OCI-LY7 (cell line): ENCODE data around the gene TMEM184B. TPM values are rescaled to one million over a fixed set of nuclear protein-coding genes. Genes with fewer than 3 reads are reported as not detected.

Source experiments
- BruUV-seq: library from RNA; stranded (reverse); fragments of 400-500 nt; replicated peaks from 2 replicates; lab custom pipeline; 2021; lab: Mats Ljungman, UMichigan
- CTCF ChIA-PET: fragments of 300-600 bp; sonication (Branson Sonifier 250); formaldehyde crosslinking; loops from one replicate; lab custom pipeline; 2022; ENCODE audit warnings: antibody characterized with exemption; ENCODE audit not compliant: unreplicated experiment; lab: Charles Lee
- POLR2A ChIA-PET: fragments of 300-600 bp; sonication (Branson Sonifier 250); formaldehyde crosslinking; loops from one replicate; lab custom pipeline; 2022; ENCODE audit warnings: antibody characterized with exemption; lab: Charles Lee
- DNase-seq: peaks from one replicate; pipeline ENCODE4 v3.0.0-alpha.2; 2015; ENCODE audit warnings: low spot score
- H2AFZ ChIP-seq: fragments of 200-600 bp; sonication (generic), shearing (Covaris generic); 2 replicates; pipeline ENCODE4 v1.6.1; 2014; ENCODE audit warnings: mild to moderate bottlenecking, antibody characterized with exemption, low read length, moderate library complexity
- H3K27ac ChIP-seq: fragments of 200-600 bp; sonication (generic); 2 replicates; pipeline ENCODE4 v1.5.1; 2014; ENCODE audit warnings: mixed run types, low read depth, mild to moderate bottlenecking, moderate library complexity, low read length, inconsistent platforms; ENCODE audit not compliant: poor library complexity, severe bottlenecking
- H3K36me3 ChIP-seq: fragments of 200-600 bp; sonication (generic); 2 replicates; pipeline ENCODE4 v1.6.1; 2014; ENCODE audit warnings: mild to moderate bottlenecking, antibody characterized with exemption, low read length, moderate library complexity, mixed read lengths; ENCODE audit not compliant: insufficient read depth
- H3K4me1 ChIP-seq: fragments of 200-600 bp; sonication (generic); 2 replicates; pipeline ENCODE4 v1.5.1; 2014; ENCODE audit warnings: mild to moderate bottlenecking, low read length; ENCODE audit not compliant: insufficient read depth, poor library complexity, severe bottlenecking
- H3K4me2 ChIP-seq: fragments of 200-600 bp; sonication (generic); 2 replicates; pipeline ENCODE4 v1.6.1; 2014; ENCODE audit warnings: mild to moderate bottlenecking, low read length
- H3K4me3 ChIP-seq: fragments of 200-600 bp; sonication (generic); 2 replicates; pipeline ENCODE4 v1.5.1; 2014; ENCODE audit warnings: mild to moderate bottlenecking, low read depth, low read length; ENCODE audit not compliant: poor library complexity, severe bottlenecking
- H3K79me2 ChIP-seq: fragments of 200-600 bp; sonication (generic); 2 replicates; pipeline ENCODE4 v1.6.1; 2016; ENCODE audit warnings: low read depth, mild to moderate bottlenecking, low read length, moderate library complexity, mixed read lengths; ENCODE audit not compliant: insufficient read depth
- H3K9me2 ChIP-seq: fragments of 200-600 bp; sonication (generic); 2 replicates; pipeline ENCODE4 v1.6.1; 2016; ENCODE audit warnings: mild to moderate bottlenecking, low read length, mixed read lengths; ENCODE audit not compliant: insufficient read depth
- H3K9me3 ChIP-seq: fragments of 200-600 bp; sonication (generic); 2 replicates; pipeline ENCODE4 v1.6.1; 2014; ENCODE audit warnings: mild to moderate bottlenecking, mixed run types, low read length, mixed read lengths
- H4K20me1 ChIP-seq: fragments of 200-600 bp; sonication (generic); 2 replicates; pipeline ENCODE4 v1.6.1; 2014; ENCODE audit warnings: mild to moderate bottlenecking, antibody characterized with exemption, low read length, moderate library complexity, mixed read lengths; ENCODE audit not compliant: insufficient read depth
- EZH2phosphoT487 ChIP-seq: fragments of 200-600 bp; sonication (generic); IDR thresholded peaks from 2 replicates; pipeline ENCODE4 v1.6.1; 2018; ENCODE audit warnings: low read depth, borderline replicate concordance, mild to moderate bottlenecking, mixed run types, antibody characterized with exemption, low read length, moderate library complexity, mixed read lengths
- intact Hi-C: fragments of 100-400 bp; cut with micrococcal nuclease; formaldehyde crosslinking; loops from one replicate; pipeline ENCODE4 v1.10.0; 2022; ENCODE audit not compliant: unreplicated experiment
- total RNA-seq, 2 experiments: library from RNA; depleted of rRNA in 1 of 2; stranded (reverse); fragments of >200 nt in 1 of 2; shearing (Covaris generic) in 1 of 2; gene quantifications; 2 replicates each; pipeline ENCODE4 v1.2.3, GENCODE V29; 2014 to 2022
- TF ChIP-seq, protein P1 (sequence below): fragments of 200-600 bp; sonication (generic); conservative IDR thresholded peaks from 2 replicates; pipeline ENCODE4 v1.5.1; 2014; ENCODE audit warnings: mild to moderate bottlenecking, antibody characterized with exemption, low read length, moderate library complexity, mixed read lengths

TMEM184B gene
- total RNA-seq, 2 experiments from 2014 or later: 19.1 to 50.2 TPM

DNA sequence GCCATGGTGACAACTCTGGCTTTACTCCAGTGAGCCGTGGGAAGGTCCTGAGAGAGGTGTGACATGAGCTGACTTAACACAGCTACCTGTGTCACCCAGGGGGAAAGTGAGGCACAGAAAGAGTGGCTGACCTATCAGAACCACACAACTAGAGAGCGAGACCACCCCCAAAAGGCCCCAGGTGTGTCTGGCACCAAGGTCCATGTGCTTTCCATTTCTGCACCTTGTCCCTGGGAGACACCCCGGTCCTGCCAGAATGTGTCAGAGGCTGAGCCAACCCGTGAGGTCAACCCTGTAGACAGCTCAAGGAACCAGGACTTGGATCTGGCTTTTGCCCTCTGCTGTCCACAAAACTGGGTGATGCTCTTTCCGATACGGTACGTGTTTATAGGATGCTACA is 61.3 kb downstream of the TMEM184B start:
- no peaks in the 10 kb centered on the region for H4K20me1 ChIP-seq
- intact Hi-C loops: no loop called here
- H2AFZ ChIP-seq: no peak overlapping the region
- no peak overlapping the region for H3K27ac ChIP-seq
- no peaks in the 10 kb centered on the region for H3K36me3 ChIP-seq
- no peaks in the 10 kb centered on the region for H3K79me2 ChIP-seq
- no peak overlapping the region for H3K4me3 ChIP-seq
- H3K9me2 ChIP-seq: no peaks in the 10 kb centered on the region
- H3K9me3 ChIP-seq: no peaks in the 10 kb centered on the region
- no peak for TF ChIP-seq EZH2phosphoT487
- TF ChIP-seq, protein P1, sequence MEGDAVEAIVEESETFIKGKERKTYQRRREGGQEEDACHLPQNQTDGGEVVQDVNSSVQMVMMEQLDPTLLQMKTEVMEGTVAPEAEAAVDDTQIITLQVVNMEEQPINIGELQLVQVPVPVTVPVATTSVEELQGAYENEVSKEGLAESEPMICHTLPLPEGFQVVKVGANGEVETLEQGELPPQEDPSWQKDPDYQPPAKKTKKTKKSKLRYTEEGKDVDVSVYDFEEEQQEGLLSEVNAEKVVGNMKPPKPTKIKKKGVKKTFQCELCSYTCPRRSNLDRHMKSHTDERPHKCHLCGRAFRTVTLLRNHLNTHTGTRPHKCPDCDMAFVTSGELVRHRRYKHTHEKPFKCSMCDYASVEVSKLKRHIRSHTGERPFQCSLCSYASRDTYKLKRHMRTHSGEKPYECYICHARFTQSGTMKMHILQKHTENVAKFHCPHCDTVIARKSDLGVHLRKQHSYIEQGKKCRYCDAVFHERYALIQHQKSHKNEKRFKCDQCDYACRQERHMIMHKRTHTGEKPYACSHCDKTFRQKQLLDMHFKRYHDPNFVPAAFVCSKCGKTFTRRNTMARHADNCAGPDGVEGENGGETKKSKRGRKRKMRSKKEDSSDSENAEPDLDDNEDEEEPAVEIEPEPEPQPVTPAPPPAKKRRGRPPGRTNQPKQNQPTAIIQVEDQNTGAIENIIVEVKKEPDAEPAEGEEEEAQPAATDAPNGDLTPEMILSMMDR: no peak
- ChIA-PET CTCF (no interaction called here), POLR2A (interaction anchor here (1.2 kb wide), 1 partner anchor 31 kb away, joined by 3 read pairs; no protein-coding TSS in a partner anchor)
- BruUV-seq: no TSS peak
- no peak for DNase-seq
- no peak overlapping the region for H3K4me2 ChIP-seq
- peaks cover 22% of the 10 kb centered on the region for H3K4me1 ChIP-seq

DNA sequence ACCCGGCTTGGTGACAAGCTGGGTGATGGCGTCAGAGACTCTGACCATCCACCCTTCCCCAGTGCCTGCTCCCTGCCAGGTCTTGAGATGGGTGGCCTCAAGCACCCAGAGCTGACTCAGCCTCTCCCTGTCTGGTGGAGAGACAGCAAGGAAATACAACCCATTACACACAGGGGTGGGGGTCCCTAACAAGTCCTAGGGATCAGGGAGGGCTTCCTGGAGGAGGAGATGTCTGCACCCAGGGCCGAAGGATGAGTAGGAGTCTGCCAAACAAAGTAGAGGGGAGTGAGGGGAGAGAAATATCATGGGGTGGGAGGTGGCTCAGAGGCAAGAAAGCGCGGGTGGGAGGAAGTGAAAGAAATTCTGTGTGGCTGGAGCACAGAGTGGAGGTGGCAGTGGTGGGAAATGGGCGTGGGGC is 64.2 kb downstream of the TMEM184B start:
- H3K4me1 ChIP-seq: peaks cover 26% of the 10 kb centered on the region
- intact Hi-C loops: no loop called here
- no peaks in the 10 kb centered on the region for H3K79me2 ChIP-seq
- H2AFZ ChIP-seq: no peak overlapping the region
- H3K27ac ChIP-seq: no peak overlapping the region
- no TSS peak for BruUV-seq
- H3K36me3 ChIP-seq: no peaks in the 10 kb centered on the region
- H3K9me2 ChIP-seq: no peaks in the 10 kb centered on the region
- H4K20me1 ChIP-seq: no peaks in the 10 kb centered on the region
- DNase-seq: no peak
- H3K4me3 ChIP-seq: no peak overlapping the region
- POLR2A ChIA-PET: interaction anchor here (1.1 kb wide), 1 partner anchor 49 kb away, joined by 3 read pairs; no protein-coding TSS in a partner anchor
- H3K4me2 ChIP-seq: no peak overlapping the region
- TF ChIP-seq EZH2phosphoT487: no peak
- CTCF ChIA-PET: no interaction called here
- H3K9me3 ChIP-seq: no peaks in the 10 kb centered on the region

DNA sequence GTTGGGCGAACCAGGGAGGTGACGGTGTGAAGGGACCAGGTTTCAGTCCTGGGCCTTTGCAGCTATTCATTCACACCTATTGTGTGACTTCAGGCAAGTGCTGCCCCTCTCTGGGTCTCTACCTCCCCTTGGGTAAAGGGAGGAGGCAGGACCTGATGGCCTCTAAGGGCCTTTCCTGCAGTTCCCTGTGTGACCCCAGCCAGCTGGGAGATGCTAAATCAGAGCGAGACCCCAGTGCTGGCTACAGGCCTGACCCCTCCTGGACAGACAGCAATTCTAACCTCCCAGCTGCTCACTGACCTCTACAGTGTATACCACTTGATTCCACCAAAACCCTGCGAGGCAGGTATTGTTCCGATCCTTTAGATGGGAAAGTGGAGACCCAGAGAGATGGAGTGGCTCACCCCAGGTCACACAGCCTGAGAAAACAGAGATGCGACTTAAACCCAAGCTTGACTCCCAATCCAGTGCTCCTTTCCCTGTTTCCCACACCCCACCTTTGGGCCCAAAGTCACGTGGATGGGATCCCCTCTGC is 64.8 kb downstream of the TMEM184B start:
- DNase-seq: no peak
- Histone ChIP-seq H4K20me1 (no peaks in the 10 kb centered on the region), H3K79me2 (no peaks in the 10 kb centered on the region), H3K9me3 (no peaks in the 10 kb centered on the region), H3K4me1 (peaks cover 27% of the 10 kb centered on the region), H3K9me2 (no peaks in the 10 kb centered on the region), H2AFZ (no peak overlapping the region), H3K36me3 (no peaks in the 10 kb centered on the region), H3K4me3 (no peak overlapping the region), H3K27ac (no peak overlapping the region), H3K4me2 (no peak overlapping the region)
- intact Hi-C loops: no loop called here
- POLR2A ChIA-PET: interaction anchor here (1.1 kb wide), 1 partner anchor 49 kb away, joined by 3 read pairs; no protein-coding TSS in a partner anchor
- no TSS peak for BruUV-seq
- CTCF ChIA-PET: no interaction called here
- TF ChIP-seq, protein P1: no peak
- TF ChIP-seq EZH2phosphoT487: no peak
